Omental fat pad (tissue), 4 donors: ENCODE measurements around the gene DNM3. TPM values are rescaled to one million over a fixed set of nuclear protein-coding genes. Genes with fewer than 3 reads are reported as not detected.

Source experiments
- ATAC-seq: fragments of 150-250 bp; one replicate; pipeline ENCODE4 v1.9.1; 2016; ENCODE audit warnings: mild to moderate bottlenecking, moderate library complexity; ENCODE audit not compliant: low FRiP score
- DNase-seq: peaks from one replicate; pipeline ENCODE4 v3.0.0-alpha.2; 2019; ENCODE audit warnings: low spot score
- CTCF ChIP-seq, 3 donors: fragments of 450-650 bp; IDR thresholded peaks; one replicate each; pipeline ENCODE4 v1.5.1; 2016 to 2017; ENCODE audit warnings: antibody characterized with exemption in 3 of 3, mild to moderate bottlenecking in 3 of 3, moderate library complexity in 2 of 3
- total RNA-seq, 4 donors: library from RNA; depleted of rRNA; stranded (reverse); fragments of >200 nt; gene quantifications; one replicate each; pipeline ENCODE4 v1.1.0, GENCODE V29; 2016

Gene DNM3
- total RNA-seq, 4 donors from 2014 or later: 2.9 to 15.8 (median 5.5) TPM

GRCh38 chr1:172347416-172347815 is 506.1 kb downstream of the DNM3 start:
- ATAC-seq (no peak), DNase-seq (no peak)
- TF ChIP-seq CTCF (IDR thresholded peaks at IDR 0.05): no peak

- TF ChIP-seq CTCF (IDR thresholded peaks at IDR 0.05): no peak
- no peak for DNase-seq
- no peak for ATAC-seq
Measured at GRCh38 chr1:172350856-172351255, 509.6 kb downstream of the DNM3 start.

GRCh38 chr1:172351346-172351745 is 510.0 kb downstream of the DNM3 start:
- no peak for DNase-seq
- no peak for TF ChIP-seq CTCF (IDR thresholded peaks at IDR 0.05)
- ATAC-seq: no peak

- DNase-seq: no peak
- TF ChIP-seq CTCF (IDR thresholded peaks at IDR 0.05): no peak
- ATAC-seq: no peak
Measured at GRCh38 chr1:172351754-172352161, 510.5 kb downstream of the DNM3 start.

- no peak for TF ChIP-seq CTCF (IDR thresholded peaks at IDR 0.05)
- DNase-seq (no peak), ATAC-seq (no peak)
Measured at GRCh38 chr1:172352435-172352834, 511.1 kb downstream of the DNM3 start.

GRCh38 chr1:172354291-172355274 is 513.3 kb downstream of the DNM3 start:
- ATAC-seq (no peak), DNase-seq (no peak)
- TF ChIP-seq CTCF (IDR thresholded peaks at IDR 0.05): no peak

- TF ChIP-seq CTCF (IDR thresholded peaks at IDR 0.05): no peak
- ATAC-seq: peak; percentile 55
- no peak for DNase-seq
Measured at GRCh38 chr1:172356620-172357019, 515.3 kb downstream of the DNM3 start.
